HG03025 (cell line): ENCODE results near the gene ZFYVE27.

Experiments used
- ATAC-seq: cut with Tn5 transposase; IDR thresholded peaks from one replicate; pipeline ENCODE4 v1.9.1; 2021; ENCODE audit warnings: mild to moderate bottlenecking, moderate library complexity; ENCODE audit not compliant: unreplicated experiment, low FRiP score

ZFYVE27 gene

GRCh38 chr10:97785231-97785630, 48.3 kb downstream of the ZFYVE27 start:
- no peak for ATAC-seq

GRCh38 chr10:97785731-97786130, 48.8 kb downstream of the ZFYVE27 start:
- no peak for ATAC-seq

- ATAC-seq: no peak
These were observed 51.9 kb downstream of the ZFYVE27 start for GRCh38 chr10:97788552-97789442.

GRCh38 chr10:97789770-97790397, 53.0 kb downstream of the ZFYVE27 start:
- ATAC-seq: no peak

- no peak for ATAC-seq
These were observed 55.1 kb downstream of the ZFYVE27 start for GRCh38 chr10:97791824-97792721.

GRCh38 chr10:97795886-97796285, 59.0 kb downstream of the ZFYVE27 start:
- no peak for ATAC-seq

- no peak for ATAC-seq
These were observed 59.7 kb downstream of the ZFYVE27 start for GRCh38 chr10:97796651-97797050.

- no peak for ATAC-seq
These were observed 62.2 kb downstream of the ZFYVE27 start for GRCh38 chr10:97798958-97799610.

GRCh38 chr10:97800474-97800873, 63.5 kb downstream of the ZFYVE27 start:
- no peak for ATAC-seq

GRCh38 chr10:97801422-97801821, 64.5 kb downstream of the ZFYVE27 start:
- ATAC-seq: no peak

GRCh38 chr10:97805096-97805884, 68.4 kb downstream of the ZFYVE27 start:
- no peak for ATAC-seq

- ATAC-seq: no peak
These were observed 69.0 kb downstream of the ZFYVE27 start for GRCh38 chr10:97805949-97806348.

- ATAC-seq: no peak
These were observed 73.5 kb downstream of the ZFYVE27 start for GRCh38 chr10:97810446-97810845.
